ENCODE results near the gene PEMT.

The PEMT gene

GRCh38 chr17:17603895-17604225, 12.4 kb upstream of the PEMT start:
- no peak for DNase-seq

DNA sequence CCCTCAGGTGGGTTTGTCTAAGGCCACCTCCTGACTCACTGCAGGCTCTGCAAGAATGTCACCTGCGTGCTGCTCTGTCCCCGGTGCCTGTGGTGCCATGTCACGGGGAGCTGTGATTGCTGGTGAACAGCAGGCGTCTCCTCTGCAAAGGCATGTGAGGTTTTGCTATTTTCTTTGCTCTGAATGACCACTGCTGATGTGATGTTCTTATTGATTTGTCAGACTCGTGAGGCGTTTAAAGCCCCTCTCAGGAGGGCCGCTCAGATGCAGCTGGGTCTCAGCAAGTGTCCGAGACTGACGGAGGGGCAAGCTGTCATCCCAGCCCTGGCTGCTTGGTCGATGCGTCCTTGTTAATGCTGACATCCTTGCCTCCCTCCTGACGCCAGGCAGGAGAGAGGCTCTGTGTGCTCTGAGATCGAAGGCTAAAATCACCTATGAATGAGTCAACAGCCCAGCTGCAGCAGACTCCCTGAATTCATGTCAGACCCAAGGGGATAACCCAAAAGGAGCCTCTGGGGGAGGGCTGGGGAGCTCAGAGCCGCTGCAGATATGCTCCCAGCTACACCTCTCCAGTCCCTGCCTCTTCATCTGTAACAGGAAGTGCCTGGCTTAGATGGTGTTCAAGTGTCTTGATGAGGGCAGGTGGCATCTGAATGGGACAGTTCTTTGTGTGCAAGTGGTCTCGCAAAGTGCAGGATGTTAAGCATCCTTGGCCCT, 11.8 kb upstream of the PEMT start:
- DNase-seq = peak; percentile 66

GRCh38 chr17:17599965-17600364, 8.5 kb upstream of the PEMT start:
- DNase-seq = no peak

GRCh38 chr17:17598003-17598402, 6.5 kb upstream of the PEMT start:
- DNase-seq = no peak

GRCh38 chr17:17595755-17596154, 4.2 kb upstream of the PEMT start:
- no peak for DNase-seq

- DNase-seq = no peak
These were observed 1.7 kb upstream of the PEMT start for GRCh38 chr17:17593222-17593620.

DNA sequence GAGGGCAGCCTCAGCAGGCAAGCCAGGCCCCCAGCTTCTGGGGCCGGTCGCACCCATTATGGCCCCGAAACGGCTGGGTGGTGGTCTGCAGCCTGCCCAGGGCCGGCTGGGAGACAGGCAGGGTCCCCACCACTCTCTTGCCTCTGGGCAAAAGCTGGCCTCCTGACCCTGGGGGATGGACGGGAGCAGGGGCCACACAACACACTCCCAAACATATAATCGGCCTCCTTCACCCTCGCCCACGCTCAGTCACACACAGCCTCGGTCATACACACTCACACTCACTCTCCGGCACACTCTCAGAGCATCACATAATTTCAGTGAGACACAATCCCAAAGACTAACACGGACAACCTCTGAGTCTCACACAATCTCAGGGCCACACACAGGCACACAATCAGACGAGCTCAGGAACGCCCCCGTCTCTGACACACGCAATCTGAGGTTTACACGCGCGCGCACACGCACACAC, 589 bp downstream of the PEMT start:
- no peak for DNase-seq

- DNase-seq = no peak
These were observed 1.3 kb downstream of the PEMT start for GRCh38 chr17:17590141-17590751.

- DNase-seq = no peak
These were observed 3.7 kb downstream of the PEMT start for GRCh38 chr17:17587614-17588337.

DNA sequence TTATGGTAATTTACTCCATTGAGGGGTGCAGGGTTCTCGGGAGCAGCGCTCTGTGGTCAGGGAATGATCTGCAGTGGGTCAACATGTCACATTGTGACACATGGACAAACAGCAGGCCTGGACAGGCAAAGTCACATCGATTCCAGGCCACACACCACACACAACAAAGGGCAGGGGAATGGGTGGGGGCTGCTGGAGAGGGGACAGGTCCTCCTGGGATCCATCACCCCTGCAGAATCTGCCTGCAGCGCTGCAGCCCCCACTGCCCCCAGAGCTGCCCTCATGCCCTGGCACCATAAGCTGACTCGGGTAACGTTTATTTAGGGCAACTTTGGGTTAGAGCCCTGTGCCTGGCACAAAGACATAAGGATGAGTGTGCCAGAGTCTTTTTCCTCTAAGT, 9.1 kb downstream of the PEMT start:
- no peak for DNase-seq

- no peak for DNase-seq
These were observed 10.0 kb downstream of the PEMT start for GRCh38 chr17:17581509-17581908.

DNA sequence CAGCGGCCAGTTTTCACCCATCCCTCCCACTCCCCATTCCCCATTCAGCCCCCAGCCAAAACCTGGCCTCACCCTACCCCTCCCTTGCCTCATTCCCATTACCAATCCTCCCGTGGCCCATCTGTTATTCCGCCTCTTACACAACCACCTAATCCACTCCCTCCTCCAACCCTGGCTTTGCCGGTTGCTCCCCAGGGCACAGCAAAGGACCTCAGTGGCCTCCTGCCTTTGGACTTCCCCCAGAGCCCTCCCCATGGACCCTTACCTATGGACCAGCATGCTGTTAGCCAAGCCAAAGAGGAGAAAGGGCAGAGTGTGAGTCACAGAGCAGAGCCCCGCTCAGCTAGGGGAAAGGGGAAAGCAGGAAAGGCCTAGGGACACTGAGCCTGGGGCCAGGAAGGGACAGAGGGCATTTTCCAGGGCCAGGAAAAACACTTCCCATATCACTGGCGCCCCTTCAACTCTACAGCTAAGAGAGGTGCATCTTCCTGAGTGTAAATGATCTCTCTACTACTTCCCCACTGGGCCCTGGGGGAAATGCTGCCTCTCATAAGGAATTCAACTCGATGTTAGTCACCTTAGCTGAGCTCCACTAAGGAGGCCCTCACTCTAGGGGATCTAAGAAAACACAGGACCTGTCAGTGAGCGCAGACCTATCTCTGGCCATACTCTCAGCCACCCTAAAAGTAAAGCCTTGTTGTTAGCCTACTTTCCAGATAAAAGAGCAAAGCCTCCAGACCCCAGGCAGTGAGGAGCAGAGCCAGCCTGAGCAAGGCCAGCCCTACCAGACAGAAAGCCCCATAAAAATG, 10.6 kb downstream of the PEMT start:
- DNase-seq = no peak

DNA sequence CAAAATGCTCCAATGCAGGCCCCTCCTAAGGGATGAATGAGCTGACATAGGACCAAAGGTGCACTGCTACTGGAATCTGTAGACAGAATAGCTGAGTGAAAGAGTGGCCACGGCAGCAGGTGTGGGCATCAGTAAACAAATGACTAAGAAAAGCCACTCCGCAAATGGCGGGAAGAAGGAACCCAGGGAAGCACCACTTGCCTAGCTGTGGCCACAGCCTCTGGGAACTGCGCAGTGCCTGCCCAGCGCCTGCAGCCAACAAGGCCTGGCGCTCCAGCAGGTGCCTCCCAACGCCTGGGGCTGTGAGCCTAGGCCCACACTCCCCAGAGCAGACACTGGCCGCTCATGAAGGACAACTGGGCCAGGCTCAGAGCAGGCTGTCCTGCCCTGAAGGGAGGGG, 11.8 kb downstream of the PEMT start:
- DNase-seq = no peak

GRCh38 chr17:17577373-17577772, 14.1 kb downstream of the PEMT start:
- DNase-seq = no peak

GRCh38 chr17:17576772-17577234, 14.7 kb downstream of the PEMT start:
- DNase-seq = no peak

- no peak for DNase-seq
These were observed 15.9 kb downstream of the PEMT start for GRCh38 chr17:17575360-17576251.

GRCh38 chr17:17573912-17574311, 17.6 kb downstream of the PEMT start:
- DNase-seq = no peak

DNA sequence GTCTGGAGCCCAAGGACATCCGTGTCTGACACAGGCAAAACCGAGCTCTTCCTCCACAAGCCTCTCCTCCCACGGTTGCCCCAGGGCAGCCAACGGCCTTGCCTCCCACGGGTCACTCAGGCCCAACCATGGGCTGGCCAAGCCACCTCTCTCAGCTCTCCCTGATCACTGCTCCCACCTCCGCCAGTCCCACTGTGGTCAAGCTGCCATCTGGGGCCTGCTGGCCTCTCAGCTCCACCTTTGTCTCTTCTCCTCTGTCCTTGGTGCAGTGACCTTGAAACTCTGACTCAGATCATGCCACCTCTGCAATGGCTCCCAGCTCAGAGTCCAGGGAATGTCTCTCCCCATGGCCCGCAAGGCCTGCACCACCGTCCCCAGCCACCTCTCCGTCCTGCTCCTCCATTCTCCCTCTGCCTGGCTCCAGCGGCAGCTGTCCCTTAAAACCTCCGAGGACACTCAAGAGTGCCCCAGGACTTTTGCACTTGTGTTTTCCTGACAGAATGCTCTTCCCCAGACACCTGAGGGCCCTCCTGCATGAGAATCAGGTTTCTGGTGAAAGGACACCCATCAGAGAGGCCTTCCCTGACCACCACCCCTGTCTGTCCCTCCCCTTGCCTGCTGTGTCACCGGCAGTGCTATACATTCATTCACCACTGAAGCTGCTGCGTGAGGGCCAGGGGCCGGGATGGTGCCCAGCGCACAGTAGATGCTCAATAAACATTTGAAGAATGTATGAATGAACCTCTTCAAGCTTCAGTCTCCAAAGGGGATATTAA, 19.3 kb downstream of the PEMT start:
- no peak for DNase-seq

DNA sequence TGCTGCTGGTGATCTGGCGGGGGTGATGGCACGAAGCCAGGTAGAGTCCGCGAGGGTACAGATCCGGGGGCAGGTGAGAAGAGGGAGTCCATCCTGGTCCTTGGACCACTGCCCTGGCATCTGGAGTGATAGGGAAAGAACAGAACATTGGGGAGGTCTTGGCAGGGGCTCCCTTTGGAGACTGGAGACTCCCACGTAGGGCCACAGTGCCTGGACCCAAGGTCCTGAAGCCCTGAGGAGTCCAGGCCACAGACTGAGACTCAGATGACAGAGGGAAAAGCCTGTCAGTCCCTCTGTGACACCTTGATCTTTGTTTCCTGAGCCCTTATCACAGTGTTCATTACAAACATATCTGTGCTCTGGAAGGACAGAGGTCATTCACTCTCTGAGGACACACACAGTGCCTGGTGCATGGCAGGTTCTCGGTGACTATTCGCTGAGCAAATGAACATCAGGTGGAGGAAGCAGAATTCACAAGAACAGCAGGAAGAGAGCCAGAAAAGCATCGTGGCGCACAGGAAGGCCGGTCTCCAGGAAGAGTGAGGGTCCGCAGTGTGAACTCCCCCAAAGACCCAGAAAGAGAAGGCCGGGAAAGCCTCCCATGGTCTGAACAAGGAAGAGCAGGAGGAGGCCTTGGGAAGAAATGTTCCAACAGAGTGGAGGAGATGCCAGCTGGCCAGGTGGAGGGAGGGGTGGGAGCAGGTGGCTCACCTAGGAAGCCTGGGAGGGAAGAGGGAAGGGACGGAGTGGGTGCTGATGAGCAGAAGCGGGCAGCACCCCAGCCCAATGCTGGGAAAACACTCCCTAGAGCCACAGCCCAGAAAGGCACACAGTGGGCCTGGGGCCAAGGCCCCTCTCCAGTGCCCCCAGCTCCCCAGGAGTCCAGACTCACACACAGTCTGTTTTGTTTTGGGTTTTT, 20.5 kb downstream of the PEMT start:
- DNase-seq = no peak

GRCh38 chr17:17570140-17570797, 21.2 kb downstream of the PEMT start:
- DNase-seq = no peak

Data from NCI-H2029 treated with DMSO at 0.1 percent for 48 hours (cell line).